WTC11 (cell line): ENCODE data around the gene AHNAK2.

Experiments used
- CREB1 ChIP-seq: sonication (generic); formaldehyde crosslinking; IDR thresholded peaks from 2 replicates; pipeline ENCODE4 v1.8.0; 2023; ENCODE audit warnings: mild to moderate bottlenecking, missing genetic modification reagents
- CTCF ChIP-seq: fragments of 200-600 bp; IDR thresholded peaks from 2 replicates; pipeline ENCODE4 v1.8.0; 2022; ENCODE audit warnings: antibody characterized with exemption
- ETV6 ChIP-seq: sonication (generic); formaldehyde crosslinking; IDR thresholded peaks from 2 replicates; pipeline ENCODE4 v1.8.1; 2022; ENCODE audit warnings: mild to moderate bottlenecking, missing genetic modification reagents
- FOXK1 ChIP-seq: sonication (generic); formaldehyde crosslinking; IDR thresholded peaks from 2 replicates; pipeline ENCODE4 v1.8.0; 2022; ENCODE audit warnings: mild to moderate bottlenecking, moderate library complexity, missing genetic modification reagents
- MAX ChIP-seq: sonication (generic); formaldehyde crosslinking; IDR thresholded peaks from 2 replicates; pipeline ENCODE4 v1.8.0; 2022; ENCODE audit warnings: mild to moderate bottlenecking, missing genetic modification reagents
- NR2C2 ChIP-seq: sonication (generic); formaldehyde crosslinking; IDR thresholded peaks from 2 replicates; pipeline ENCODE4 v1.8.0; 2022; ENCODE audit warnings: mild to moderate bottlenecking, missing genetic modification reagents
- TCF7 ChIP-seq: sonication (generic); formaldehyde crosslinking; IDR thresholded peaks from 2 replicates; pipeline ENCODE4 v1.8.0; 2022; ENCODE audit warnings: mild to moderate bottlenecking, low read depth, missing genetic modification reagents, moderate library complexity
- ZMAT4 ChIP-seq: fragments of 250-450 bp; sonication (Bioruptor Pico); IDR thresholded peaks from 2 replicates; pipeline ENCODE4 v1.9.0; 2021; ENCODE audit warnings: mild to moderate bottlenecking
- ZNF512 ChIP-seq: sonication (generic); formaldehyde crosslinking; IDR thresholded peaks from 2 replicates; pipeline ENCODE4 v1.8.1; 2022; ENCODE audit warnings: missing genetic modification reagents, borderline replicate concordance
- TF ChIP-seq, protein P1 (sequence below): sonication (generic); formaldehyde crosslinking; conservative IDR thresholded peaks from 2 replicates; pipeline ENCODE4 v1.8.1; 2022; ENCODE audit warnings: mild to moderate bottlenecking, missing genetic modification reagents
- TF ChIP-seq, protein P2 (sequence below): sonication (generic); formaldehyde crosslinking; IDR thresholded peaks from 2 replicates; pipeline ENCODE4 v1.8.1; 2023; ENCODE audit warnings: mild to moderate bottlenecking, missing genetic modification reagents, moderate library complexity
- TF ChIP-seq, protein P3 (sequence below): sonication (generic); formaldehyde crosslinking; IDR thresholded peaks from 2 replicates; pipeline ENCODE4 v1.8.1; 2023; ENCODE audit warnings: mild to moderate bottlenecking, missing genetic modification reagents

- TF ChIP-seq CTCF = no peak
- no peak for TF ChIP-seq FOXK1 (CRISPR knock-in tag)
- TF ChIP-seq ZMAT4 (CRISPR knock-in tag) = no peak
- no peak for TF ChIP-seq ETV6 (CRISPR knock-in tag)
- TF ChIP-seq, protein P1, sequence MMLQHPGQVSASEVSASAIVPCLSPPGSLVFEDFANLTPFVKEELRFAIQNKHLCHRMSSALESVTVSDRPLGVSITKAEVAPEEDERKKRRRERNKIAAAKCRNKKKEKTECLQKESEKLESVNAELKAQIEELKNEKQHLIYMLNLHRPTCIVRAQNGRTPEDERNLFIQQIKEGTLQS (CRISPR knock-in tag) = no peak
- TF ChIP-seq, protein P2, sequence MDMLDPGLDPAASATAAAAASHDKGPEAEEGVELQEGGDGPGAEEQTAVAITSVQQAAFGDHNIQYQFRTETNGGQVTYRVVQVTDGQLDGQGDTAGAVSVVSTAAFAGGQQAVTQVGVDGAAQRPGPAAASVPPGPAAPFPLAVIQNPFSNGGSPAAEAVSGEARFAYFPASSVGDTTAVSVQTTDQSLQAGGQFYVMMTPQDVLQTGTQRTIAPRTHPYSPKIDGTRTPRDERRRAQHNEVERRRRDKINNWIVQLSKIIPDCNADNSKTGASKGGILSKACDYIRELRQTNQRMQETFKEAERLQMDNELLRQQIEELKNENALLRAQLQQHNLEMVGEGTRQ (CRISPR knock-in tag) = no peak
- TF ChIP-seq, protein P3, sequence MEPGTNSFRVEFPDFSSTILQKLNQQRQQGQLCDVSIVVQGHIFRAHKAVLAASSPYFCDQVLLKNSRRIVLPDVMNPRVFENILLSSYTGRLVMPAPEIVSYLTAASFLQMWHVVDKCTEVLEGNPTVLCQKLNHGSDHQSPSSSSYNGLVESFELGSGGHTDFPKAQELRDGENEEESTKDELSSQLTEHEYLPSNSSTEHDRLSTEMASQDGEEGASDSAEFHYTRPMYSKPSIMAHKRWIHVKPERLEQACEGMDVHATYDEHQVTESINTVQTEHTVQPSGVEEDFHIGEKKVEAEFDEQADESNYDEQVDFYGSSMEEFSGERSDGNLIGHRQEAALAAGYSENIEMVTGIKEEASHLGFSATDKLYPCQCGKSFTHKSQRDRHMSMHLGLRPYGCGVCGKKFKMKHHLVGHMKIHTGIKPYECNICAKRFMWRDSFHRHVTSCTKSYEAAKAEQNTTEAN (CRISPR knock-in tag) = no peak
- no peak for TF ChIP-seq MAX
- no peak for TF ChIP-seq CREB1 (CRISPR knock-in tag)
- no peak for TF ChIP-seq TCF7
- TF ChIP-seq NR2C2 = no peak
- TF ChIP-seq ZNF512 (CRISPR knock-in tag) = no peak
Measured at GRCh38 chr14:104891664-104892530, 86.3 kb downstream of the AHNAK2 start.
